Central memory CD4-positive, alpha-beta T cell (primary cell): ENCODE measurements around the gene PEX5.
"Not testable (repeated sequence)": the region's sequence is repeated elsewhere in the genome, so short reads cannot be mapped to it uniquely, and the experiment has no call there.

Experiments used
- DNase-seq: peaks from one replicate; pipeline ENCODE4 v3.0.0; 2022

The PEX5 gene

DNA sequence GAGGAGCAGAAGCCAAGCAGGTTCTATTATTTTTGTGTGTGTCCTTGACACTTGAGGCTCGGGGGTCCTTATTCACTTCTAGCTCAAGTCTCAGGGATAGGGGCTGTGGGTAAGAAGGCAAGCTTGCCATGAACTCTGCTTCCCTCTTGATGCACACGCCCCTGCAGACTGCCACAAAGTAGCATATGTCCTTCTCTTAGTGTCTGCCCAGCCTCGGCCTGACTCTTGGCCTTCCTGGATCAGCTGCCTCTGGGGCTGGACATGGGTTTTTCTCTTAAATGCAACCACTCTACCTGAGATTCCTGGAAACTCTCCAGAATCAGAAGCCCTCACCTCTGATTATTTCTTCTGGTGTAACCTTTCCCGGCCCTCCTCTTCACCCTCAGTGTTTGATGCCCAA lies 28.2 kb upstream of the PEX5 start:
- DNase-seq: no peak

DNA sequence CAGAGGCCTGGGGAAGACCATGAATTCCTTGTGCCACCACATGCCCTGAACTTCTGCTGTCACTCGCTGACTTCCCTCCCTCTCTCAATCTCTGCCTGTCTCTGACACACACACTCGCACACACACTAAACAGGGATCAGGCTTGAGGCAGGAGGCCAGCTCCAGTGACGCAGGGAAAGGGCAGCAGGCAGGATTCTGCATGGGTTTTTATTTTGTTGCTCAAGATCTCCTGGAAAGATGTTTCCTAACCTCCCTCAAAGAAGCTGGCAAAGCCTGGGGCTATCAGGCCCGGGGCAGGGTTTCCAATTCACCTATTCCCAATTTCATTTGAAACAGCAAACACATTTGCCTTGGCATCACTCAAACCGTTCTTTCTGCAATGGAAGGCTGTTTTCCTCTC lies 27.7 kb upstream of the PEX5 start:
- DNase-seq: no peak

DNA sequence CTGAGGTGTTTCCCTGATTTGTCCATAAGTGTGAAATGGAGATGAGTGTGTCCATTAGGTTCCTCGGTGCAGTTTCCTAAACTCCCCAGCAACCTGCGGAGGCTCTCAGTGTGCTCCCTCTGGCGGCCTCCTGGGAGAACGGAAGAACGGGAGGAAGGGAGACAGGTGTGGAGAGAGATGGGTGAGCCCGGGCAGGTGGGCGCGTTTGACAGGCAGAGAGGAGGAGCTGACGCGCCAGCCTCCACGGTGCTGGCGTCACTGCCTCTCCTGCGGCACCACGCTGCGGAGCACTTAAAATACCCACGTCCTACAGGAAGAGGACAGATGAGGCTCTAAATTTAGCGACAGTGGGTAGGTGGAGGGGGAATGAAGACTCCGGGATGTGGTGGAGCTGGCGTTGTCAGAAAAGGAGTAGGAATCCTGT lies 26.8 kb upstream of the PEX5 start:
- DNase-seq: peak; percentile 7

DNA sequence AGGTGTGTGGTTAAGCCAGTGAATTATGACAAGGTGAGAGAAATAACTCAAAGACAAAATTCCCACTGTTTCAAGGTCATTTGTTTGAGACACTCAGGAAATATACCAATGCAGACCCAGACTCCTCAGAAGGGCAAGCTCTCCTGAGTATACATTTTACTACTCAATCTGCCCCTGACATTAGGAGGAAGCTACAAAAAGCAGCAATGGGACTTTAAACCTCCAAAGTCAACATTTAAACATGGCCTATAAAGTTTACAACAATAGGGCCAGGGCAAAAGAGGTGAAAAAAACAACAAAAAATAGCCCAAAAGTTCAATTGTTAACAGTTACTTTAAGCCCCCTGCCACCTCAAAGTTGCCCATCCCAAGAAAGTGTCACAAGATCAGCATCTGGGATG lies 19.5 kb upstream of the PEX5 start:
- DNase-seq: no peak

DNA sequence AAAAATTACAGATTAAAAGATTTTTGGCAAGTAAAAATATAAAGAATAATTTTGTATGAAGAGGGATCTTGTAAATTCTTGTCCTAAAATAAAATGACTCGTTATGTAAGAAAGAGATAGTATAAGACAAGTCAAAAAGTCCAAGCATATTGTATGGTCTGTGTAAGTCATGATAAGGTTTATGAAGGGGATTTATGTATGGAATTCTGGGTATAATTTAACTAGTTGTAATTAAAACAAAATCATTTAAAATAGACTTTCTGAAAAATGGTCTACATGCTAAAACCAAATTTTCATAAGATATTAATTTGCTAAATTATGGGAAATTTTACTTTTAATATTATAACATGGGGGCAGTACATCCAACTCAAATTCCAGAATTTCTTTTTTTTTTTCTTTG lies 17.6 kb upstream of the PEX5 start:
- DNase-seq: no peak

DNA sequence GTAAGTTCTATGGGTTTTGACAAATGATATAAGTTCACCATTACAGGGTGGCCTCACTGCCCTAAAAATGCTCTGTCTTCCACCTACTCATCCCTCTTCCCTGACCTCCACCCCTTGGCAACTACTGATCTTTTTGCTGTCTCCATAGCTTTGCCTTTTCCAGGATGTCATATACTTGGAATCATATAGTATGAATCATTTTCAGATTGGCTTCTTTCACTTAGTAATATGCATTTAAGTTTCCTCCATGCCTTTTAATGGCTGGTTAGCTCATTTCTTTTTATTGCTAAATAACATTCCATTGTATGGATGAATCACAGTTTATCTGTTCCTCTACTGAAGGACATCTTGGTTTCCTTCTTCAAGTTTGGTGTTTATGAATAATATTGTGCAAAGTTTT lies 14.0 kb upstream of the PEX5 start:
- no peak for DNase-seq

DNA sequence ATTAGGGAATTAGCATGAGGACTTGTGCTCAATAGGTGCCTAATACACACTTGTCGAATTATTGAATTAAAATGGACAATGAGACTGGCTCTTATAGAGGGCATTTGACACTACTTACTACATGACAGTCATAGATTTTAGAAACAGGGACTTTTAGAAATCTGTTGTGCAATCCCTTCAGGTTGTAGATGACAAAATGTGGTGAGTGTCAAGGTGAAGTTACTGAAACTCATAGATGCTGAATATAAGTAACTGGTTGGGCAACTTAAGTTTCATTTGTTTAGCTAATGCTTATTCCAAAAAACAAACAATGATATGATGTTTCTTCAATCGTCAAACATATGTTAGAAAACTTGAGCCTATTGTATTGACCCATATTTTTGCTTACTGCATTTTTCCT lies 12.9 kb upstream of the PEX5 start:
- DNase-seq: no peak

DNA sequence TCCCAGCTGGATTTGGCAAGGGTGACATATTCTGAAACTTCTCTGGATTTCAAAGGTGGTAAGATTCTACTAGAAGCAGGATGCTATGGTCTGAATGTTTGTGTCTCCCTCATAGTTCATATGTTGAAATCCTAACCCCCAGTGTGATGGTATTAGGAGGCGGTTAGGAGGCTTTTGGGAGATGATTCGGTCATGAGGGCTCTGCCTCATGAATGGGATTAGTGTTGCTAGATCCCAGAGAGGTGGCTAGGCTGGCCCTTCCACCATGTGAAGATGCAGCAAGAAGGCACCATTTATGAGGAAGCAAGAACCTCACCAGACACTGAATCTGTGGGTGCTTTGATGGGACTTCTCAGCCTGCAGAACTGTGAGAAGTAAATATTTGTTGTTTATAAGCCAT lies 11.0 kb upstream of the PEX5 start:
- no peak for DNase-seq

DNA sequence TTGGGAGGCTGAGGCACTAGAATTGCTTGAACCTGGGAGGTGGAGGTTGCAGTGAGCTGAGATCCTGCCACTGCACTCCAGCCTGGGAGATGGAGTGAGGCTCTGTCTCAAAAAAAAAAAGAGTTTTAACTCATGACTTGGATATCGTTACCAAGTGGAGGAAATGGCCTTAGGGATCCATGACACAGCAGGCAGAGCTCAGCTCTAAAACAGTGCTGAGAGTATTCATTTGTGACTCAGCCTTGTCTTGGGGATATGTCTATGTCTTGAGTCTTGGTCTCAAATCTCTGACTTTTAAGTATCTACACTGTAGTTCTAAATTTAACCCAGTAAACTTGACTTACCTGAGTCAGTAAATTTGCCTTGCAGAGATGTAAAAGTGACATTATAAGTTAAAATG lies 8.8 kb upstream of the PEX5 start:
- DNase-seq: no peak

DNA sequence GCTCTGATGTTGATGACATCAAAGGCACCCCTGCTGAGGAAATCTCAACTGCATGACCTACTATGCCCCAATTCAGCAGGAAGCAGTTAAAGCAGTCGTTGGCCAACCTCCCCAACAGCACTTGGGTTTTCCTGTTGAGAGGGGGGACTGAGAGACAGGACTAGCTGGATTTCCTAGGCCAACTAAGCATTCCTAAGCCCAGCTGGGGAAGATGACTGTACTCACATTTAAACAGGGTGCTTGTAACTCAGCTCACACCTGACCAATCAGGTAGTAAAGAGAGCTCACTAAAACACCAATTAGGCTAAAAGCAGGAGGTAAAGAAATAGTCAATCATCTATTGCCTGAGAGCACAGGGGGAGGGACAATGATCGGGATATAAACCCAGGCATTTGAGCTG lies 3.4 kb upstream of the PEX5 start:
- DNase-seq: not testable (repeated sequence)

DNA sequence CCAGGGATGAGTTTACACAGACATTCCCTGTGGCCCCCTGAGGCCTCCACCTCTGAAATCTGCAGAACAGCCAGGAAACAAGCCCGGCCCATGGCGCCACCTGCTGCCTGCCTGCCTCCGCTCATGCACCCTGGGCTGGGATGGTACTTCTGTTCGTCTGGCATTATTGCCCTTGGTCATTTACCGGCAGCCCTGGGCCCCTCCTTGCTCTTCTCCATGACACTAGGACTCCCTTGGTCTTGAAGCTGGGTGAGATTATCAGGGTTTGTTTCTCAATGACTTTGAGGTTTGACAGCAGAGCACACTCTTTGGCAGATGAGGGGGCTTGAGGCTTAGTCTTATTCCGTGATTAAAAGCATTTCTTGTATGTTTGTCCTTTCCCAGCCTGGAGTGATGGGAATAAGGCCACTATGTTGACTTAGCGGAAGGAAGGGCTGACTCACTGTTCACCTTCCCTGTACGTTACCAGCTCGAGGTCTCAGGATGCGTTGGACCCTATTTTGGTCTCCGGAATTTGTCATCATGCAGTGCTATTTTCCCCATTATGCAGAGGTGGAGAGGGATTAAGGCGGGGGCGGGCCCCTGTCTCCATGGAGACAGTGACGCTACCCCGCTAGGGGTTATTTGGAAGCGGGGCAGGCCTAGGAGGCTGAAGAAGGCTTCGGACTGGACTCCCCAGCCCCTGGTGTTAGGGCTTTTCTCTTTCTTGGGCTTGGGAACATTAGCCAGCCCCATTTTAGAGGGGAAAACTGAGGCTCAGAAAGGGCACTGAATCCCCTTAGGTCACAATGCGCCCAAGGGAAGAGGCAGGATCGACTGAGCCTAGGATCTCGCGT lies 706 bp upstream of the PEX5 start:
- DNase-seq: peak; percentile 45

DNA sequence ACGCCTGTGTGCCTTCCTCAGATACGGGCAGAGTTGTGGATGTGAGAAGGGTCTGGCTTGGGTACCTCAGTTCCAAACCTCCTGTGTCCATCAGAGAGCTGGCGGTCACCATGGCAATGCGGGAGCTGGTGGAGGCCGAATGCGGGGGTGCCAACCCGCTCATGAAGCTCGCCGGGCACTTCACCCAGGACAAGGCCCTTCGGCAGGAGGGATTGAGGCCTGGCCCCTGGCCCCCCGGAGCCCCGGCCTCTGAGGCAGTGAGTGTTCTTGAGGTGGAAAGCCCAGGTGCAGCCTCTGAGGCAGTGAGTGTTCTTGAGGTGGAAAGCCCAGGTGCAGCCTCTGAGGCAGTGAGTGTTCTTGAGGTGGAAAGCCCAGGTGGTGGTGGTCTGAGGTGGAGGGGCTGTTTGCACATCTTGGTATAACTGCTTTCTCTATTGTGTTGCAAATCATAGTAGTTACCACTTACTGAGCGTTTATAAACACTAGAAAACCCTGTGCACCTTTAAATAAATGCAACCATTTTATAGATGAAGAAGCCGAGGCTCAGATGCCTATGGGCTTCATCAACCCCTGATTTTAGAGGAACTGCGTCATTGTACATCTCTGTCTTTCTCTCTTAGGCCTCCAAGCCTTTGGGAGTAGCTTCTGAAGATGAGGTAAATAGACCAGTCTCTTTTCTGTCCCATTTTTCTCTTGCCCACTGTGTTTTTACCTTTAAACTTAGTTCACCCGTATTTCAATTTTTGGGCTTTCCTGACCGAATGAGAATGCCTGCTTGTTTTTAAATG lies 976 bp downstream of the PEX5 start:
- peak; percentile 2 for DNase-seq

DNA sequence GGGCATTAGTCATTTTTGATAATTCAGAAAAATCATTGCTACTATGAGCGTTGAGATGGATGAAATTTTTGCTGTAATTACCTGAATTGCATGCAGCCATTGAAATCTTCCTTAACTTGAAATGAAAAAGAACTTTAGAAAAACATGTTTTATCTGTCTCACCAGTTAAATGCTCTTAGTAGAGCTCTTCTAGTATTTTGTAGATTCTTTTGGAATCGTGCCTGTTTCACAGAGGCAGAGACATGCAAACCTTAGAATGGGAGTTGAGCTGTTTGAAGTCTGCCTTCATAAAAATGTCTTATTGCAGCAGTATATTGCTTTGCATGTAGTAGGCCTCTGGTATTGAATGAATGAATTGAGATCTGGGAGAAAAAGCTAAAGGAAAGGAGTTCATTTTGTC lies 4.2 kb downstream of the PEX5 start:
- no peak for DNase-seq

DNA sequence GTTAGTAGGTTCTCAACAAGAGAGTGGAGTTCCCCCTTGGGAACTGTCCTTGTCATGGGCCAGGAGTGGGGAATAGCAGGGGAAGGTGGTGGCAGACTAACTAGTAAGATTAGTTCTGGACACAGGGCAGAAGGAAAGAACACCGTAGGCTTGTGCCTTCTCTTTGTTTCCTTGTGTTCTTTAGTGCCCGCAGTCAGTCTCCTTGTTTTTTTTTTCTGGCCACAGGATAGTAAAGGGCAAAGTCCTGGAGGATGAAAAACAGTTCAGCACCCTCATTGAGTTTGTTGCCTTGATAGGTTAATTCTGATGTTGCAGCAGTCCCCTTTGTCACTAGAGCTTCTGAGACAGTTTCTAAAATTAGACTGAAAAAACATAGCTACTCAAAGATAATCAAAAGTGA lies 8.4 kb downstream of the PEX5 start:
- no peak for DNase-seq

DNA sequence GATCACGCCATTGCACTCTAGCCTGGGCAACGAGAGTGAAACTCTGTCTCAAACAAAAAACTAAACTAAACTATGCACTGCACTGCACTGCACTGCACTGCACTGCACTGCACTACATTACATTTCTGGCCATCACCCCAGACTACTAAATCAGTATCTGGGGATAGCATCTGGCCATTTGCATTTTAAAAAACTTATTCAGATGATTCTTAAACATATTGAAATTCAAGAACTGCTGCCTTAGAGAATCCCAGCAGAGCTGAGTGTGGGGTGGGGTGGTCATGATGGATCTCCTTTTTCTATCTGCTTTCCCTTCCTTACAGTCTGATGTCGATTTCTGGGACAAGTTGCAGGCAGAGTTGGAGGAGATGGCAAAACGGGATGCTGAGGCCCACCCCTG lies 13.6 kb downstream of the PEX5 start:
- DNase-seq: no peak

DNA sequence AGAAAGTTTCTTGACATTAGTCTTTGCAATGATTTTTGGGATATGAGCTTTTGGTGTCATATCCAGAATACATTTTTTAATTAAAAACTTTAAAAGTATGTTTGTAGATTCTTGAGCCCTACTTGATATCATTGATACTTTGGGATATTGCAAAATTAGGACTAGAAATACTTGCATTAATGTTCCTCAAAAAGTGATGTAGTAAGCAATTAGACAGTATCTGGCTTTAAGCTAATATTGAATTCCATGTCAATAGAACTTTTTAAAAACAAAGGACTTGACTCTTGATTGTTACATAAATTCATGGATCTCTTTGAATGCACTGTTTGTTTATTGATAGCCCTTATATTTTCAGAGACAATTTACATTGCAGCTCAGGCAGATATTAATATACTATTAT lies 15.6 kb downstream of the PEX5 start:
- no peak for DNase-seq

DNA sequence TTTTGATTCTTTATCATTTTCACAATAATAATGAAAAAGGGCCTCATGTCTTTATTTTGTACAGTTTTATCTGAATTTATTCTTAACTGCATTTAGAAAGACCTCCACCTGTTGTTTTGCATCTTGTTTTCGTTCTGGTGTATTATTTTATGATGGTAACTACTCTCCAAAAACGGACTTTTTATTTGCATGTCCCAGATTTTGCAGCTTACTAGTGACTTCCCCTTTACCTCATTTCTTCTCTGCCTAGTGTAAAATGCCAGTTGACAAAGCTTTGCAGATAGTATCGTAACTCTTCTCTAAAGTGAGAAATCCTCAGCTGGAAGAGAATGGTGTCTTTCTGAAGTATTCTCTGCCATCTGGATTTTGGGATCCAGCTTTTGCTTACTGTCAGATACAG lies 17.2 kb downstream of the PEX5 start:
- no peak for DNase-seq

DNA sequence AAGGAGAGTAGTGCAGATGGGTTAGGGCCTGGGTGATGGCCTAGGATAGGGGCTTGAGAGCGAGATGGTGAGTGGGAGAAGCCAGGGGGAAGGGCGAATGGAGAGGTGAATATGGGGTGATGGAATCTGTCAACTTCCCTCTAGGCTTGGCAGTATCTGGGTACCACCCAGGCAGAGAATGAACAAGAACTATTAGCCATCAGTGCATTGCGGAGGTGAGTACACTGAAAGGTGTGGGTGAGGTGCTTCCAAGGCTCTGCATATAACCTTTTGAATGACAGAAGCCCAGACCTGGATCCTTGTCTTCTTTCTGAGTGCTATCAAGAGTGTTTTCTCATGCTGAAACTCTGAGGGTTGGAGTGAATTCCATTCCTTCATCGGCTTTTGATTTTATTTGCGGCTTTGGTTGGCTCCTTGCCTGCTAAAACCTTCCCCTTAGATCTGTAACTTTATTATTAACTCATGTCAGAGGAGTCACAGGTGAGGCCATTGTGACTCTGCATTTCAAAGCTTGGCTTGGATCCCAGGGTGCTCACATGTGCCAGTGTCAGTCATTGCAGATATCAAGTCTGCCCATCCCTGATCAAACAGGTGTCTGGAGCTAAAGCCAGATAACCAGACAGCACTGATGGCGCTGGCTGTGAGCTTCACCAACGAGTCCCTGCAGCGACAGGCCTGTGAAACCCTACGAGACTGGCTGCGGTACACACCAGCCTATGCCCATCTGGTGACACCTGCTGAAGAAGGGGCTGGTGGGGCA lies 18.6 kb downstream of the PEX5 start:
- no peak for DNase-seq

DNA sequence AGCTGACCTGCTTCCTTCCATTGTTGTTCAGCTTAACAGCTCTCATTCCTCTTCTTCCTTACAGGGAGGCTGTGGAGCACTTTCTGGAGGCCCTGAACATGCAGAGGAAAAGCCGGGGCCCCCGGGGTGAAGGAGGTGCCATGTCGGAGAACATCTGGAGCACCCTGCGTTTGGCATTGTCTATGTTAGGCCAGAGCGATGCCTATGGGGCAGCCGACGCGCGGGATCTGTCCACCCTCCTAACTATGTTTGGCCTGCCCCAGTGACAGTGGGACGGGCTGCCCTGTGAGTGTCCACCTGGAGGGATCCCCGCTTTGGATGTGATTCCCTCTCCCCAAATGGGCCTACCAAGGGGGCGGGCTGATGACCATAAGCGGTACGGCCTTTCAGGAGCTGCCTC lies 20.5 kb downstream of the PEX5 start:
- DNase-seq: no peak

DNA sequence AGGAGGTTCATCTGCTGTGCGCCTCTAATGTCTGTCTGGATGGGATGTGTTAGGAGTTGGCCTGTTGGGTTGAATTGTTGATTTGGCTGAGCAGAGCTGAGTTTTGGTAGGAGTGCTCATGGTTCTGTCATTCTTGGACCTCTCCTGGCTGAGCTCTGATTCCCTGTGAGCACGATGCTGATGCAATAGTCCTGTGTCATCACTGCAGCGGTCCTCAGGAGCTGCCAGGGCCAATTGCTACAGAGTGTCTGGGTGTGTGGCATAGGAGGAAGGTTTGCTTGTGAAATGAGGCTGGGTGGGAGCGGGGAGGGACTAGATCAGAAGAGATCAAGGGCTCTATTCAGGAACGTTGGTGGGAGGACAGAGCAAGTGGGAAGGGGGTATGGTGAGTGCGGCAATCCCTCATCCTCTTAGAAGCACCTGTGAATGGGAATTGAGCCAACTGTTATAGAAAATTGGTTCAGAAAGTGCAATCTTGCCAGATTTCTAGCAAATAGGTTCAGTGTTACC lies 21.2 kb downstream of the PEX5 start:
- DNase-seq: no peak

DNA sequence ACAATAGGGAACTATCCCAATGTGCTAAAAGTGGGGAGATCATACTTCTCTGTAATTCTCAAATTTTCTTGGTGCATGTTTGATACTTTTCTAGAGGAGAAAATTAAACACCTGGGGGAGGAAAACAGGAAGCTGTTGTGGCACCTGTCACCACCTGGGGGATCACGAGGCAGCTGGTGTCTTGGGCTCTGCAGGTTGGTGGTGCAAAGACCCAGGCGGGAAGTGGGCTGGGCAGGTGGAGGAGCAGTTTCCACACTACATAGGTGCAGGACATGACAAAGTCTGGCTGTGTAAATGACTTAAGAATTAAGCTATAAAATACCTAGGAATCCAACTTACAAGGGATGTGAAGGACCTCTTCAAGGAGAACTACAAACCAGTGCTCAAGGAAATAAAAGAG lies 23.2 kb downstream of the PEX5 start:
- no peak for DNase-seq

DNA sequence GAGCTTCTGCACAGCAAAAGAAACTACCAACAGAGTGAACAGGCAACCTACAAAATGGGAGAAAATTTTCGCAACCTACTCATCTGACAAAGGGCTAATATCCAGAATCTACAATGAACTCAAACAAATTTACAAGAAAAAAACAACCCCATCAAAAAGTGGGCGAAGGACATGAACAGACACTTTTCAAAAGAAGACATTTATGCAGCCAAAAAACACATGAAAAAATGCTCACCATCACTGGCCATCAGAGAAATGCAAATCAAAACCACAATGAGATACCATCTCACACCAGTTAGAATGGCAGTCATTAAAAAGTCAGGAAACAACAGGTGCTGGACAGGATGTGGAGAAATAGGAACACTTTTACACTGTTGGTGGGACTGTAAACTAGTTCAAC lies 24.3 kb downstream of the PEX5 start:
- DNase-seq: not testable (repeated sequence)

DNA sequence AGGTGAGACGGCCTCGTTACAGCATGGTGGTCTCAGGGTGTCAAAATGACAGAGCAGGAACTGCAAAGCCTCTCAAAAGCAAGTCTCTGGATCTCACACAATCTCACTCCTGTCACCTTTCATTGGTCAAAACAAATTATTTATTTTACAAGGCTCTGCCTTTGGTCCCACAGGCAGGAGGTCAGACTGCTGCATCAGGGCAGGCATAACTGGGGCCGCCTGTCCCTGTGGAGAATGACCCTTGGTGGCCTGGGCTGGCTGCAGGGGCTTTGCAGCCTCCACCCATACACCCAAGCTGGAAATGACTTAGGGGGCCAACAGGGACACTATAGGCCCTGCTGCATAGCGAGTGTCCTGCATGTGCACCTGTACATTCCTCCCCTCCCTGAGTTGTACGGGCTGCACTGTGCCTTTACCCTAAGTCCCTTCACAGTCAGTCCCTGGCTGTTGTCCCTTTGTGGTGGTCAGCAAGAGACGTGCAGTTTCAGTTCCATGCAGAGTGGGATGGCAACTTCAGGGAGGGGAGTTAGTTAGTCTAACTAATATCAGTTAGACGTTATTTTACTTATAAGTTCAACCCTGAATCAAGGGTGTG lies 28.1 kb downstream of the PEX5 start:
- DNase-seq: no peak
